Loucy (cell line): ENCODE data around the gene LENG8.
"Not testable (repeated sequence)": the region's sequence is repeated elsewhere in the genome, so short reads cannot be mapped to it uniquely, and the experiment has no call there.

Experiments
- CTCF ChIP-seq: fragments of 200-600 bp; sonication (generic); conservative IDR thresholded peaks from 2 replicates; pipeline ENCODE4 v1.5.1; 2014; ENCODE audit warnings: mild to moderate bottlenecking, antibody characterized with exemption, low read length
- EZH2phosphoT487 ChIP-seq: fragments of 200-600 bp; IDR thresholded peaks from 2 replicates; pipeline ENCODE4 v1.6.1; 2018; ENCODE audit warnings: antibody characterized with exemption, mild to moderate bottlenecking, moderate library complexity, borderline replicate concordance

- not testable (repeated sequence) for TF ChIP-seq CTCF, EZH2phosphoT487
Measured at GRCh38 chr19:54498451-54498772, 49.4 kb downstream of the LENG8 start.
